ENCODE data around the gene RD3L.

RD3L gene

GRCh38 chr14:103892247-103892646, 50.1 kb downstream of the RD3L start:
- no peak for DNase-seq

- no peak for DNase-seq
Observed at GRCh38 chr14:103891667-103892215, 50.6 kb downstream of the RD3L start.

GRCh38 chr14:103890821-103891666, 51.3 kb downstream of the RD3L start:
- no peak for DNase-seq

Measured in T-helper 2 cell (primary cell).